ENCODE measurements around the gene MDM4. TPM values are rescaled to one million over a fixed set of nuclear protein-coding genes. Genes with fewer than 3 reads are reported as not detected.
A peak's percentile ranks its signal among the peaks of the same experiment; 100 is the strongest.

MDM4 gene
- total RNA-seq, 1 donor from 2014 or later, result 84.5 TPM

DNA sequence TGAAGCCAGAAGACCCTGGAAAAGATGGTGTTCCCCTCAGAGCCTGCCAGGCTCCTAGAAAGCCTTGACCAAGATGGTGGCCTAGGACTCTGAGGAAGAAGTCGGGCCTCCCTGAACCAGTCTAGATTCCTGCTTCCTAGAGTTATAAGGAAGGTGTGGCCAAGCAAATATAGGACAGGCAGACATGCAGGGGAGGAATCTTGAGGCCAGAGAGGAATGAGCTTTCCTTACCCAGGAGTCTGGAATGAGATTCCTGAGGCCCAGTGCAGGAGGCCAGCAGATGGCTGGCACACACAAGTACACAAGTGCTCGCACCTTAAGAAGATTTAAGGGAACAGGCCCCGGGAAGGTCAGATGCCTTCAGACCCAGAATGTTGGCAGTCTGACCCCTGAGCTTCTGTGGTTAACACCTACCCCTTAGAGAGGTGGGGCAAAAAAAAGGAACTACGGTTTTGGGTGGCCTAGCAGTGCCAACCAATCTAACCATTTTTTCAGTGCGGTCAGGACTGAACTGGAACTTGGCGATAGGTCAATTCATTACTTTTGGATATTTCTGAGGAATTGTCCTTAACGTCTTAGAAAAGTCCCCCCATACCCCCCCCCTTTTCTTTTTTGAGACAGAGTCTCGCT lies 73.3 kb downstream of the MDM4 start:
- DNase-seq, result no peak
- intact Hi-C loops (cut with DNase I), result no loop called here
- no peak overlapping the region for H3K4me3 ChIP-seq
- no peaks in the 10 kb centered on the region for H3K9me3 ChIP-seq
- no peak for ATAC-seq
- no peaks in the 10 kb centered on the region for H3K4me1 ChIP-seq
- TF ChIP-seq, protein P1, sequence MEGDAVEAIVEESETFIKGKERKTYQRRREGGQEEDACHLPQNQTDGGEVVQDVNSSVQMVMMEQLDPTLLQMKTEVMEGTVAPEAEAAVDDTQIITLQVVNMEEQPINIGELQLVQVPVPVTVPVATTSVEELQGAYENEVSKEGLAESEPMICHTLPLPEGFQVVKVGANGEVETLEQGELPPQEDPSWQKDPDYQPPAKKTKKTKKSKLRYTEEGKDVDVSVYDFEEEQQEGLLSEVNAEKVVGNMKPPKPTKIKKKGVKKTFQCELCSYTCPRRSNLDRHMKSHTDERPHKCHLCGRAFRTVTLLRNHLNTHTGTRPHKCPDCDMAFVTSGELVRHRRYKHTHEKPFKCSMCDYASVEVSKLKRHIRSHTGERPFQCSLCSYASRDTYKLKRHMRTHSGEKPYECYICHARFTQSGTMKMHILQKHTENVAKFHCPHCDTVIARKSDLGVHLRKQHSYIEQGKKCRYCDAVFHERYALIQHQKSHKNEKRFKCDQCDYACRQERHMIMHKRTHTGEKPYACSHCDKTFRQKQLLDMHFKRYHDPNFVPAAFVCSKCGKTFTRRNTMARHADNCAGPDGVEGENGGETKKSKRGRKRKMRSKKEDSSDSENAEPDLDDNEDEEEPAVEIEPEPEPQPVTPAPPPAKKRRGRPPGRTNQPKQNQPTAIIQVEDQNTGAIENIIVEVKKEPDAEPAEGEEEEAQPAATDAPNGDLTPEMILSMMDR (IDR thresholded peaks at IDR 0.05), result no peak
- no peaks in the 10 kb centered on the region for H3K36me3 ChIP-seq
- no peaks in the 10 kb centered on the region for H3K27me3 ChIP-seq
- no peak overlapping the region for H3K27ac ChIP-seq

DNA sequence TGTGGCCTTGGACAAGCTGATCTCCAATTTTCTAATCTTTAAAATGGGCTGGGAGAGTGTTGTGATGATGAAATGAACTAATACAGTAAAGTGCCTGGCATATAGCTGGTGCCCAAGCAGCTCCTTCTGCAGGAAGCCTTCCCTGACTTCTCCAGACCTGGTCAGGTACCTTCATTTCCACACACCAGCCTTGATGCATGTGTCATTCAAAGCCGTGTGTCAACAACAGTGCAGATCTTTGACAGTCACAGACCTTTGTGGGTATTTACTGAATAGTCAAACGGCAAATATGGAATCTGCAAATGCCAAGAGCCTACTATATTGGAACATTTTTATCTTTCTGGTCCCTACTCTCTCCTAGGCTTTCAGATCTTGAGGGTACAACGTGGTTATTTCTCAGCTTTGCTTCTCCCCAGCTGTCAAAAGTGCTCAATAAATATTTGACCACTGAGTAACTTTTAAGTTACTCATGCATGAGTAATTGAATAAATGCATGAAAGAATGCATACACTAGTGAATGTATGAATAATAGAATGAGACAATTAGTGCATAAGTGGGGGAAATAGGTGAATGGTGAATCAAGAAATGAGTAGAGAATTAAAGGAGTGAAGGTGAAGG lies 75.4 kb downstream of the MDM4 start:
- intact Hi-C loops (cut with DNase I), result no loop called here
- TF ChIP-seq, protein P1 (IDR thresholded peaks at IDR 0.05), result no peak
- Histone ChIP-seq H3K36me3 (no peaks in the 10 kb centered on the region), H3K4me1 (no peaks in the 10 kb centered on the region), H3K4me3 (no peak overlapping the region), H3K9me3 (no peaks in the 10 kb centered on the region), H3K27me3 (no peaks in the 10 kb centered on the region), H3K27ac (no peak overlapping the region)
- DNase-seq (no peak), ATAC-seq (no peak)

DNA sequence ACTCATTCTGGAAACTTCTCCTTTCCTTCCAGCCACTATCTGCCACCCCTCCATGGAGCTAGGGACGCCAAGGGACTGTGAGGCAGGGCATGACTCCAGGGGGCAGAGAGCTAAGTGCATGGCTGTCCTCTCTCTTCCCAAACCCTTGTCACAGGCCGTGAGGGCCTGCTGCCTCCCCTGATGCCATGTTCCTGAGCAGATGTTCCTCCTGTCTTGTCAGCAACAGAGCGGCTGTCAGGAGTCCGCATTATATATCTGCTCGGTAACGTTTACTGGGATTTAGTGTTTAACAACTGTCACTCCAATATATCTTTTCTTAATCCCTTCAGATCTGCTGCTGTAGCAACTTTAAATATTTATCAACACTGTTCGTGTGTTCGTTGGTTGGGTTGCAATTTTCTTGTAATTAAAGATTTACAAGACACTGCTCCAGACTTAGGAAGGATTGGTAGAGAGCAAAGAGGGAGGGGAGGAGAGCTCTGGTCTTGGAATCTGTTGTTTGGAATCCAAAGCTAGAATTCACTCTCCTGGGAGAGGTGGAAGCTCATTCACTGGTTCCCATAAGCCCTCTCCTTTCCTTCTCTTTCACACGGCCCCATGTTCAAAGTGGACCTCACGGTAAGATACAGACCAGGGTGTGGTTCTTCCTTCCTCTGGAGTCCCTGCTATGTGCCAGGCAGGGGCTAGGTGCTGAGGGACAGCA lies 76.2 kb downstream of the MDM4 start:
- TF ChIP-seq, protein P1 (IDR thresholded peaks at IDR 0.05), result no peak
- no peaks in the 10 kb centered on the region for H3K4me1 ChIP-seq
- ATAC-seq, result no peak
- no peak overlapping the region for H3K4me3 ChIP-seq
- H3K27me3 ChIP-seq, result no peaks in the 10 kb centered on the region
- peak; percentile 28 for DNase-seq
- no peak overlapping the region for H3K27ac ChIP-seq
- H3K36me3 ChIP-seq, result no peaks in the 10 kb centered on the region
- H3K9me3 ChIP-seq, result no peaks in the 10 kb centered on the region
- intact Hi-C loops (cut with DNase I), result no loop called here

DNA sequence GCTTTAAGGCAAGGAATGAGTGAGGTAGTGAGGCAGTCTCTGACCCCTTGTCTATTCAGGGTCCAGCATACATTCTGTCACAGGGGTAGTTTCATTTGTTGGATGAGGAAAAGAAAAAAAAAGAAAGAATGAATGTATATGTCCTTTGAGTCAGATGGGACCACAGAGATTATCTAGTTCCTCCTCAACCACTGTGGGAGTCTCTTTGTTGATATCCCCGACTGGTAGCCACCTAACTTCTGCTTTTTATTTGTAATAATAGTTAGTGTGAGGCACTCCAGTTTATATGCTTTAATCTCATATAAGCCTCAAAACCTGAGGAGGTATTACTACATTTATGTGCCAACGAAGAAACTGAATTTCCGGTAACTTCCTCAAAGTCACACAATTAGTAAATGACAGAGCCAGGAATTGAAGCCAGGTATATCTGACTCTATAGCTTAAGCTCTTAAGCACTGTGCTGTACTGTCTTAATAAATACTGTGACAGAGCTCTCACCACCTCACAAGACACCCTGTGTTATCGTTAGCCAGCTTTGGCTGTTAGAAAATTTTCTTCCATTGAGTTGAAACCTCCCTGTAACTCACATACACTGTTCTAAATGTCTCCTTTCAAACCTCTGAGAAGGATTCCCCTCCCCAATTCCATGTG lies 82.2 kb downstream of the MDM4 start:
- ATAC-seq (no peak), DNase-seq (no peak)
- intact Hi-C loops (cut with DNase I), result no loop called here
- Histone ChIP-seq H3K9me3 (no peaks in the 10 kb centered on the region), H3K27ac (no peak overlapping the region), H3K4me3 (no peak overlapping the region), H3K4me1 (no peaks in the 10 kb centered on the region), H3K36me3 (no peaks in the 10 kb centered on the region), H3K27me3 (no peaks in the 10 kb centered on the region)
- TF ChIP-seq, protein P1 (IDR thresholded peaks at IDR 0.05), result no peak

DNA sequence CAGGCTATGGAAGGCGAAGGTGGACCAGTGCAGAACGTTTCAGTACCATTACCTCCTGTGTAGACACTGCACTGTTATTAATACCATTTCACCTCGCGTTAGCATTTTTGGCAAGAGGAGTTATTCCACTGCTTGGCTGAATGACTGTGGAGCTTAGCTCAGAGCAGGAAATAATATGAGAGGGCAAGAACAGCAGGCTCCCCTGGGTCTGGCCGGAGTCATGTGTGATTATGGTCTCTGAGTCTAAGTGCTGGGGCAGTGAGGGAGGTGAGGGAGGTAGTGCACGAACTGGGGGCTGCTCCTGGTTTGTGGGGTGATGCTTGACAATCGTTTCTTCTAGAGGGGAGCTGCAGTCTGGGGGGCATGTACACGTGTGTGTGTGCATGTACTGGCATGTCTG lies 82.9 kb downstream of the MDM4 start:
- Histone ChIP-seq H3K4me3 (no peak overlapping the region), H3K36me3 (no peaks in the 10 kb centered on the region), H3K4me1 (no peaks in the 10 kb centered on the region), H3K27ac (no peak overlapping the region), H3K27me3 (no peaks in the 10 kb centered on the region), H3K9me3 (no peaks in the 10 kb centered on the region)
- intact Hi-C loops (cut with DNase I), result no loop called here
- ATAC-seq (no peak), DNase-seq (no peak)
- TF ChIP-seq, protein P1 (IDR thresholded peaks at IDR 0.05), result no peak
